ENCODE results near the gene HBEGF. TPM values are rescaled to one million over a fixed set of nuclear protein-coding genes. Genes with fewer than 3 reads are reported as not detected.

The HBEGF gene
- total RNA-seq, 1 donor from 2014 or later: 3.0 TPM

GRCh38 chr5:140296289-140296688 lies 50.1 kb downstream of the HBEGF start:
- intact Hi-C loops (cut with DNase I): loop anchor here (2.0 to 5.0 kb wide), 2 partner anchors 27 to 54 kb away; no protein-coding TSS in a partner anchor
- Histone ChIP-seq H3K27ac (peak overlapping the region; percentile 56 to 62), H3K36me3 (peaks cover 0 to 5% of the 10 kb centered on the region in 2 donors), H3K4me3 (no peak overlapping the region), H3K4me1 (peaks cover 0 to 49% of the 10 kb centered on the region in 2 donors), H3K27me3 (no peaks in the 10 kb centered on the region), H3K9me3 (no peaks in the 10 kb centered on the region)
- DNase-seq (ENCODE audit: low spot score in 2 of 2): no peak
- no peak for TF ChIP-seq CTCF (IDR thresholded peaks at IDR 0.05)

GRCh38 chr5:140295414-140295813 lies 51.0 kb downstream of the HBEGF start:
- intact Hi-C loops (cut with DNase I): loop anchor here (2.0 to 5.0 kb wide), 2 partner anchors 53 to 105 kb away; partner anchors contain the start of gene ANKHD1

GRCh38 chr5:140294753-140295152 lies 51.6 kb downstream of the HBEGF start:
- no peak for TF ChIP-seq CTCF (IDR thresholded peaks at IDR 0.05)
- peak overlapping the region; percentile 52 to 74 for H3K27ac ChIP-seq
- no peaks in the 10 kb centered on the region for H3K9me3 ChIP-seq
- no peak overlapping the region for H3K4me3 ChIP-seq
- no peaks in the 10 kb centered on the region for H3K36me3 ChIP-seq
- intact Hi-C loops (cut with DNase I): loop anchor here (2.0 to 5.0 kb wide), 2 partner anchors 52 to 106 kb away; partner anchors contain the start of gene ANKHD1
- no peak for DNase-seq (ENCODE audit: low spot score in 2 of 2)
- peaks cover 0 to 48% of the 10 kb centered on the region in 2 donors for H3K4me1 ChIP-seq
- no peaks in the 10 kb centered on the region for H3K27me3 ChIP-seq

More at GRCh38 chr5:140295414-140295813, 51.0 kb downstream of the HBEGF start:
- peaks cover 0 to 48% of the 10 kb centered on the region in 2 donors for H3K4me1 ChIP-seq
- TF ChIP-seq CTCF (IDR thresholded peaks at IDR 0.05): no peak
- peaks cover 0 to 5% of the 10 kb centered on the region in 2 donors for H3K36me3 ChIP-seq
- H3K9me3 ChIP-seq: no peaks in the 10 kb centered on the region
- peak in 1 of 2 donors; percentile 84 for DNase-seq (ENCODE audit: low spot score in 2 of 2)
- no peak overlapping the region for H3K4me3 ChIP-seq
- no peaks in the 10 kb centered on the region for H3K27me3 ChIP-seq
- H3K27ac ChIP-seq: peak overlapping the region; percentile 52 to 74

- no peak for TF ChIP-seq CTCF (IDR thresholded peaks at IDR 0.05)
- Histone ChIP-seq H3K36me3 (no peaks in the 10 kb centered on the region), H3K4me3 (no peak overlapping the region), H3K27ac (peak overlapping the region; percentile 52 to 74), H3K4me1 (peaks cover 0 to 43% of the 10 kb centered on the region in 2 donors), H3K27me3 (no peaks in the 10 kb centered on the region), H3K9me3 (no peaks in the 10 kb centered on the region)
- no peak for DNase-seq (ENCODE audit: low spot score in 2 of 2)
- intact Hi-C loops (cut with DNase I): loop anchor here (2.0 kb wide), 1 partner anchor 107 kb away; the partner anchor contains the start of gene ANKHD1
These were observed 52.6 kb downstream of the HBEGF start for GRCh38 chr5:140293849-140294100.

GRCh38 chr5:140293091-140293848 lies 53.1 kb downstream of the HBEGF start:
- Histone ChIP-seq H3K36me3 (no peaks in the 10 kb centered on the region), H3K9me3 (no peaks in the 10 kb centered on the region), H3K27ac (peak overlapping the region; percentile 52 to 74), H3K4me3 (no peak overlapping the region), H3K4me1 (peaks cover 0 to 39% of the 10 kb centered on the region in 2 donors), H3K27me3 (no peaks in the 10 kb centered on the region)
- TF ChIP-seq CTCF (IDR thresholded peaks at IDR 0.05): no peak
- no peak for DNase-seq (ENCODE audit: low spot score in 2 of 2)
- intact Hi-C loops (cut with DNase I): no loop called here

Measured in ascending aorta (tissue), 2 donors.